ENCODE measurements around the gene LMF1.

- no peak for TF ChIP-seq POLR2A (IDR thresholded peaks at IDR 0.05; ENCODE audit: low read length)
- TF ChIP-seq GATA1 (IDR thresholded peaks at IDR 0.05; ENCODE audit: low read depth, low read length): no peak
These were observed 53.2 kb downstream of the LMF1 start for GRCh38 chr16:917591-918061.
